Stimulated activated CD4-positive, alpha-beta T cell treated with anti-CD3 and anti-CD28 coated beads, Interleukin-2, amount 100 ng/mL, for 48 hours (primary cell): Measurements from ENCODE around the gene KLF14.
"Not testable (repeated sequence)": the region's sequence is repeated elsewhere in the genome, so short reads cannot be mapped to it uniquely, and the experiment has no call there.

ENCODE experiments used
- DNase-seq, 2 donors: peaks; one replicate each; pipeline ENCODE4 v3.0.0-alpha.2; 2020

Gene KLF14

GRCh38 chr7:130733931-130734814 is at the start of gene KLF14:
TSS of gene KLF14 (minus strand) at chr7:130734207. CDS start at chr7:130734033, 174 bp downstream.
- DNase-seq = peak in 1 of 2 donors; percentile 17

GRCh38 chr7:130781346-130781745 is 47.3 kb upstream of the KLF14 start:
- no peak for DNase-seq

- no peak for DNase-seq
These were observed 43.4 kb upstream of the KLF14 start for GRCh38 chr7:130777426-130777825.

GRCh38 chr7:130772456-130772855 is 38.4 kb upstream of the KLF14 start:
- not testable (repeated sequence) for DNase-seq

- no peak for DNase-seq
These were observed 34.8 kb upstream of the KLF14 start for GRCh38 chr7:130768854-130769253.

- not testable (repeated sequence) for DNase-seq
These were observed 30.6 kb upstream of the KLF14 start for GRCh38 chr7:130764569-130764968.

GRCh38 chr7:130758429-130759056 is 24.5 kb upstream of the KLF14 start:
- no peak for DNase-seq

GRCh38 chr7:130756316-130756715 is 22.3 kb upstream of the KLF14 start:
- DNase-seq = no peak

GRCh38 chr7:130752424-130752823 is 18.4 kb upstream of the KLF14 start:
- no peak for DNase-seq

- DNase-seq = no peak
These were observed 16.7 kb upstream of the KLF14 start for GRCh38 chr7:130750755-130751154.

- DNase-seq = no peak
These were observed 14.8 kb upstream of the KLF14 start for GRCh38 chr7:130748531-130749389.

GRCh38 chr7:130741331-130741995 is 7.5 kb upstream of the KLF14 start:
- DNase-seq = no peak

- no peak for DNase-seq
These were observed 6.6 kb upstream of the KLF14 start for GRCh38 chr7:130740606-130741005.

GRCh38 chr7:130736298-130736900 is 2.4 kb upstream of the KLF14 start:
- DNase-seq = no peak

- no peak for DNase-seq
These were observed 1.1 kb upstream of the KLF14 start for GRCh38 chr7:130734815-130735716.

- DNase-seq = peak in 1 of 2 donors; percentile 23
These were observed 752 bp downstream of the KLF14 start for GRCh38 chr7:130732980-130733930.

- no peak for DNase-seq
These were observed 10.2 kb downstream of the KLF14 start for GRCh38 chr7:130723784-130724183.

- DNase-seq = peak in 1 of 2 donors; percentile 9
These were observed 12.3 kb downstream of the KLF14 start for GRCh38 chr7:130721486-130722277.

- no peak for DNase-seq
These were observed 14.5 kb downstream of the KLF14 start for GRCh38 chr7:130719541-130719940.
